OCI-LY7 (cell line): ENCODE measurements around the gene SCRT2.

Source experiments
- EZH2phosphoT487 ChIP-seq: fragments of 200-600 bp; sonication (generic); IDR thresholded peaks from 2 replicates; pipeline ENCODE4 v1.6.1; 2018; ENCODE audit warnings: low read depth, borderline replicate concordance, mild to moderate bottlenecking, mixed run types, antibody characterized with exemption, low read length, moderate library complexity, mixed read lengths
- TF ChIP-seq, protein P1 (sequence below): fragments of 200-600 bp; sonication (generic); conservative IDR thresholded peaks from 2 replicates; pipeline ENCODE4 v1.5.1; 2014; ENCODE audit warnings: mild to moderate bottlenecking, antibody characterized with exemption, low read length, moderate library complexity, mixed read lengths

DNA sequence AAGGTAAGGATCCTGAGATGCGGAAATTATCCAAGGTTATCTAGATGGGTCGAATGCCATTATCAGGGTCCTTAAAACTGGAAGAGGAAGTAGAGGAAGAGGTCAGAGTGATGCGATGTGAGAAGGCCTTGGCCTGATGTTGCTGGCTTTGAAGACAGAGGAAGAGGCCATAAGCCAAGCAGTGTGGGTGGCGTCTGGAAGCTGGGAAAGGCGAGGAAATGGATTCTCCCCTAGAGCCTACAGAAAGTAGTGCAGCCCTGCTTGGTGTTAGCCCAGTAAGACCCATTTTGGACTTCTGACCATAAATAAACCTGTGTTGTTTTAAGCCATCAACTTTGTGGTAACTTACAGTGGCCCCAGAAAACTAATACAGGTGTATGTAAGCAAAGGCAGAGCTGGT lies 24.6 kb downstream of the SCRT2 start:
- TF ChIP-seq, protein P1, sequence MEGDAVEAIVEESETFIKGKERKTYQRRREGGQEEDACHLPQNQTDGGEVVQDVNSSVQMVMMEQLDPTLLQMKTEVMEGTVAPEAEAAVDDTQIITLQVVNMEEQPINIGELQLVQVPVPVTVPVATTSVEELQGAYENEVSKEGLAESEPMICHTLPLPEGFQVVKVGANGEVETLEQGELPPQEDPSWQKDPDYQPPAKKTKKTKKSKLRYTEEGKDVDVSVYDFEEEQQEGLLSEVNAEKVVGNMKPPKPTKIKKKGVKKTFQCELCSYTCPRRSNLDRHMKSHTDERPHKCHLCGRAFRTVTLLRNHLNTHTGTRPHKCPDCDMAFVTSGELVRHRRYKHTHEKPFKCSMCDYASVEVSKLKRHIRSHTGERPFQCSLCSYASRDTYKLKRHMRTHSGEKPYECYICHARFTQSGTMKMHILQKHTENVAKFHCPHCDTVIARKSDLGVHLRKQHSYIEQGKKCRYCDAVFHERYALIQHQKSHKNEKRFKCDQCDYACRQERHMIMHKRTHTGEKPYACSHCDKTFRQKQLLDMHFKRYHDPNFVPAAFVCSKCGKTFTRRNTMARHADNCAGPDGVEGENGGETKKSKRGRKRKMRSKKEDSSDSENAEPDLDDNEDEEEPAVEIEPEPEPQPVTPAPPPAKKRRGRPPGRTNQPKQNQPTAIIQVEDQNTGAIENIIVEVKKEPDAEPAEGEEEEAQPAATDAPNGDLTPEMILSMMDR = no peak
- no peak for TF ChIP-seq EZH2phosphoT487
